GM19455 (cell line): ENCODE results near the gene ST3GAL2.
"Not testable (repeated sequence)": the region's sequence is repeated elsewhere in the genome, so short reads cannot be mapped to it uniquely, and the experiment has no call there.

ENCODE experiments used
- ATAC-seq: cut with Tn5 transposase; IDR thresholded peaks from one replicate; pipeline ENCODE4 v1.9.1; 2021; ENCODE audit not compliant: unreplicated experiment

Gene ST3GAL2

GRCh38 chr16:70342016-70342415 lies 96.9 kb downstream of the ST3GAL2 start:
- no peak for ATAC-seq

- no peak for ATAC-seq
These were observed 97.3 kb downstream of the ST3GAL2 start for GRCh38 chr16:70341600-70341999.

GRCh38 chr16:70337814-70338213 lies 101.1 kb downstream of the ST3GAL2 start:
- no peak for ATAC-seq

GRCh38 chr16:70332728-70333127 lies 106.2 kb downstream of the ST3GAL2 start:
- not testable (repeated sequence) for ATAC-seq

GRCh38 chr16:70331588-70332358 lies 107.1 kb downstream of the ST3GAL2 start:
- no peak for ATAC-seq

- ATAC-seq, result no peak
These were observed 107.8 kb downstream of the ST3GAL2 start for GRCh38 chr16:70331091-70331490.
